Fibroblast of lung (primary cell): Measurements from ENCODE around the gene IKBKE. TPM values are rescaled to one million over a fixed set of nuclear protein-coding genes. Genes with fewer than 3 reads are reported as not detected.

Source experiments
- DNase-seq, 2 donors: peaks; one replicate each; pipeline versions ENCODE4 v3.0.0 to v3.0.0-alpha.2; 2010; ENCODE audit warnings: low read depth in 2 of 2
- H2AFZ ChIP-seq: 2 replicates; pipeline ENCODE4 v1.5.1; 2012; ENCODE audit warnings: low read length, control low read depth, inconsistent platforms
- H3K27ac ChIP-seq: 2 replicates; pipeline ENCODE4 v1.5.1; 2011; ENCODE audit warnings: low read length, control low read depth; ENCODE audit not compliant: insufficient read depth
- H3K27me3 ChIP-seq: 2 replicates; pipeline ENCODE4 v1.5.1; 2011; ENCODE audit warnings: mild to moderate bottlenecking, low read length; ENCODE audit not compliant: control insufficient read depth, insufficient read depth
- H3K36me3 ChIP-seq: 2 replicates; pipeline ENCODE4 v1.5.1; 2011; ENCODE audit warnings: low read length; ENCODE audit not compliant: control insufficient read depth, insufficient read depth
- H3K4me1 ChIP-seq: 2 replicates; pipeline ENCODE4 v1.5.1; 2011; ENCODE audit warnings: low read length; ENCODE audit not compliant: control insufficient read depth, insufficient read depth; ENCODE audit errors: extremely low read depth
- H3K4me2 ChIP-seq: 2 replicates; pipeline ENCODE4 v1.5.1; 2011; ENCODE audit warnings: low read length, control low read depth; ENCODE audit not compliant: insufficient read depth; ENCODE audit errors: extremely low read depth
- H3K4me3 ChIP-seq, 4 experiments: fragments of 200-600 bp in 1 of 4; sonication (generic) in 1 of 4; replicated peaks in 1 of 4; 2 replicates each; pipeline ENCODE4 v1.5.1; 2011 to 2016; ENCODE audit warnings: low read length in 4 of 4, low read depth in 3 of 4, mild to moderate bottlenecking in 3 of 4, control low read depth in 2 of 4, inconsistent platforms in 1 of 4, mixed read lengths in 1 of 4; ENCODE audit not compliant: insufficient read depth in 1 of 4; ENCODE audit errors: control extremely low read depth in 1 of 4
- H3K79me2 ChIP-seq: 2 replicates; pipeline ENCODE4 v1.5.1; 2012; ENCODE audit warnings: mild to moderate bottlenecking, low read length, inconsistent platforms; ENCODE audit not compliant: control insufficient read depth, insufficient read depth
- H3K9ac ChIP-seq: 2 replicates; pipeline ENCODE4 v1.5.1; 2011; ENCODE audit warnings: mild to moderate bottlenecking, low read length, control low read depth; ENCODE audit not compliant: insufficient read depth
- H3K9me3 ChIP-seq: 2 replicates; pipeline ENCODE4 v1.5.1; 2012; ENCODE audit warnings: low read depth, low read length; ENCODE audit not compliant: control insufficient read depth, insufficient read depth
- H4K20me1 ChIP-seq: 2 replicates; pipeline ENCODE4 v1.5.1; 2011; ENCODE audit warnings: low read length; ENCODE audit not compliant: control insufficient read depth, insufficient read depth; ENCODE audit errors: extremely low read depth
- EZH2 ChIP-seq: IDR thresholded peaks from 2 replicates; pipeline ENCODE4 v1.5.1; 2012; ENCODE audit warnings: low read length, control low read depth, mild to moderate bottlenecking; ENCODE audit errors: missing control alignments
- polyA plus RNA-seq, 2 donors: library from polyadenylated mRNA; depleted of rRNA in 1 of 2; stranded (reverse) in 1 of 2; unstranded in 1 of 2; fragments of >200 nt; gene quantifications; 2 replicates each; pipeline ENCODE4 v1.2.1, GENCODE V29; 2011 to 2012; ENCODE audit warnings: missing spikeins in 1 of 2
- total RNA-seq: library from RNA; depleted of rRNA; stranded (reverse); fragments of >200 nt; gene quantifications from 2 replicates; pipeline ENCODE4 v1.2.1, GENCODE V29; 2014
- TF ChIP-seq, protein P1 (sequence below), 2 donors: IDR thresholded peaks in 1 of 2; conservative IDR thresholded peaks in 1 of 2; 1 replicate in 1 of 2; 2 replicates in 1 of 2; pipeline ENCODE4 v1.5.1; 2011 to 2012; ENCODE audit warnings: low read length in 2 of 2, control low read depth in 1 of 2, inconsistent platforms in 1 of 2, low read depth in 1 of 2, mild to moderate bottlenecking in 1 of 2

The IKBKE gene
- total and polyA plus RNA-seq, 2 donors (not counting 1 experiment from before 2014, with no cell fraction given): 9.6 to 12.4 TPM

DNA sequence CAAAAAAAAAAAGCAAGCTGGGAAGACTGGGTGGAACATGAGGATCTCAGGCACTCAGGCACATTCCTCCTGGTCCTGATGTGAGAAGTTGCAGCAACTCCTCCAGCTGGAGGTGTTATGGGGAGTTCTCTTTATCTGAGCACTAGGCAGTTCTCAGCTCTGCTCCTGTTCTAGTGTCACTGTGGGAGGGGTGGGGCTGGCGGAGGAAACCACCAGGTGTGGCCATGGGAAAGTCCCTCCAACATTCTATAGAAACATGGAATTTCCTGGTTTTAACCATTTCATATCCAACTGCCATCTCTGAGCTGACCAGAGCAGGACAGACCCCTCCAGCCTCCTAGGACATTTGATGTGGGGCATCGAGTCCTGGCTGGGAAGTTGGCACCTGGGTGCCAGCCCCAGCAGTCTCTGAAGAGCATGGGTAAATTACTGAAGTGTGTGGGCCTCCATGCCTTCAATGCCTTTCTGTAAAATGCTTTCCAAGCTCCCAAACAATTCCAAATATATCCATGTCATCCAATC is 804 bp upstream of the IKBKE start:
- H3K27me3 ChIP-seq: no peaks in the 10 kb centered on the region
- no peak overlapping the region for H3K9ac ChIP-seq
- H3K4me3 ChIP-seq: no peak overlapping the region
- TF ChIP-seq, protein P1, sequence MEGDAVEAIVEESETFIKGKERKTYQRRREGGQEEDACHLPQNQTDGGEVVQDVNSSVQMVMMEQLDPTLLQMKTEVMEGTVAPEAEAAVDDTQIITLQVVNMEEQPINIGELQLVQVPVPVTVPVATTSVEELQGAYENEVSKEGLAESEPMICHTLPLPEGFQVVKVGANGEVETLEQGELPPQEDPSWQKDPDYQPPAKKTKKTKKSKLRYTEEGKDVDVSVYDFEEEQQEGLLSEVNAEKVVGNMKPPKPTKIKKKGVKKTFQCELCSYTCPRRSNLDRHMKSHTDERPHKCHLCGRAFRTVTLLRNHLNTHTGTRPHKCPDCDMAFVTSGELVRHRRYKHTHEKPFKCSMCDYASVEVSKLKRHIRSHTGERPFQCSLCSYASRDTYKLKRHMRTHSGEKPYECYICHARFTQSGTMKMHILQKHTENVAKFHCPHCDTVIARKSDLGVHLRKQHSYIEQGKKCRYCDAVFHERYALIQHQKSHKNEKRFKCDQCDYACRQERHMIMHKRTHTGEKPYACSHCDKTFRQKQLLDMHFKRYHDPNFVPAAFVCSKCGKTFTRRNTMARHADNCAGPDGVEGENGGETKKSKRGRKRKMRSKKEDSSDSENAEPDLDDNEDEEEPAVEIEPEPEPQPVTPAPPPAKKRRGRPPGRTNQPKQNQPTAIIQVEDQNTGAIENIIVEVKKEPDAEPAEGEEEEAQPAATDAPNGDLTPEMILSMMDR (conservative IDR thresholded peaks at IDR 0.05 in 1 of 2, IDR thresholded peaks at IDR 0.05 in 1 of 2; ENCODE audit: low read depth in 1 of 2, low read length in 2 of 2): no peak
- no peak for TF ChIP-seq EZH2
- H3K9me3 ChIP-seq: no peaks in the 10 kb centered on the region
- H4K20me1 ChIP-seq: no peaks in the 10 kb centered on the region
- H3K4me2 ChIP-seq: peak overlapping the region; percentile 77
- peaks cover 28% of the 10 kb centered on the region for H3K4me1 ChIP-seq
- H3K27ac ChIP-seq: peak overlapping the region; percentile 21
- H3K79me2 ChIP-seq: no peaks in the 10 kb centered on the region
- H3K36me3 ChIP-seq: peaks cover 5% of the 10 kb centered on the region
- DNase-seq: no peak
- H2AFZ ChIP-seq: peak overlapping the region; percentile 49

DNA sequence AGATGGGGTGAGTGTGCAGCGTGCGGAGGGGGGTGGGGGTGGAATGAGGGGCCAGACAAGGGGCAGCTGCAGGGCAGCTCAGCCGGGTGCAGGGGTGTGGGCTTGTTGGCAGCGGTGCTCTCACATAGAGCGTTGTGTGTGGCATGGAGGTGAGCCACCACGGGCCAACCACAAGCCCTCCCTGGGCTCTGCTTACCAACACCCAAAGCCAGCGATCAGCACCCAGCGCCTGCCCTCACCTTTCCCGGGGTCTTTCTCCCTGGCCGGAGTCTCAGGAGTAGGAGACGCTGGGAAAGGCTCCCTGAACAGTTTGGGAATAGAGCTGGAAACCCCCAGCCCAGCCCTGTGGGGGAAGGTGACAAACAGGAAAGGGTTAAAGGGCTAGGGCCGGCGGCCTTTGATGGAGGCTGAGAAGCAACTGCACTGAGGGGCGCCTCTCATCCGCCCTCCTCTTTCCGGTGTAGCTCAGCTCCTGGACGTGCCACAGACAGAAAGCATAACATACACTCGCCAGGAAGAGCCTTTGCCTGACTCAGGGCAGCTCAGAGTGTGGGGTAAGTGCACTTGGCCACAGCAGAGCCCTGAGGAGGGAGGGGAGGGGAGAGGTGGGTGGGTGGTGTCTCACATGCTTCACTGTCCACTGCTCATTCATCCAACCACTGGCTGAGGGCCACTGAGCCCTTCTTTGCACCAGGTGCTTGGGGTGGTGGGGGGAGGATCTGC is 577 bp downstream of the IKBKE start:
- TF ChIP-seq EZH2: no peak
- TF ChIP-seq, protein P1 (conservative IDR thresholded peaks at IDR 0.05 in 1 of 2, IDR thresholded peaks at IDR 0.05 in 1 of 2; ENCODE audit: low read depth in 1 of 2, low read length in 2 of 2): no peak
- Histone ChIP-seq H3K9ac (peak overlapping the region; percentile 76), H3K79me2 (no peaks in the 10 kb centered on the region), H3K36me3 (peaks cover 8% of the 10 kb centered on the region), H2AFZ (peak overlapping the region; percentile 49), H3K4me2 (peak overlapping the region; percentile 77), H3K27me3 (no peaks in the 10 kb centered on the region), H4K20me1 (no peaks in the 10 kb centered on the region), H3K4me1 (peaks cover 22% of the 10 kb centered on the region), H3K27ac (peak overlapping the region; percentile 21), H3K9me3 (no peaks in the 10 kb centered on the region), H3K4me3 (peak overlapping the region; percentile 77 to 93 (median 84))
- DNase-seq: peak; percentile 61 to 89

DNA sequence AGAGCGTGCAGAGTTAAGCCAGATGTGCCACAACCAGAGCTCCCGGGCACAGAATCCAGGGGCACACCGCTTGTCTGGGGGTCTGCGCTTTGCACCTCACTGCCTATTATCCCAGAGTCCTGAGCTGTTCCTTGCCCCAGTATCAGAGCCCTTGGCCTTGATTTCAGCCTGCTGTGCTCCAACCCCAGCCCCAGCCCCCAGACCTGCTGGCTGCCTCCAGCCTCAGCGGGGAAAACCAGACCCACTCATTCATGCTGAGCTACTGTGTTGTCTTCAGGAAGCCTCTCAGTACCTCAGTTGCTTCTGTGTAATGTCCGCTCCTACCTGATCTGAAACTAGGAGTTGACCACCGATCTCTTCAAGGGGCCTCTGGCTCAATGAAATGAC is 1.1 kb downstream of the IKBKE start:
- Histone ChIP-seq H3K27ac (no peak overlapping the region), H2AFZ (no peak overlapping the region), H3K79me2 (no peaks in the 10 kb centered on the region), H4K20me1 (no peaks in the 10 kb centered on the region), H3K9me3 (no peaks in the 10 kb centered on the region), H3K9ac (no peak overlapping the region), H3K36me3 (peaks cover 11% of the 10 kb centered on the region), H3K27me3 (no peaks in the 10 kb centered on the region), H3K4me3 (peak overlapping the region in 2 of 4 experiments; percentile 77 to 84), H3K4me1 (peaks cover 22% of the 10 kb centered on the region), H3K4me2 (peak overlapping the region; percentile 2)
- DNase-seq: no peak
- TF ChIP-seq, protein P1 (conservative IDR thresholded peaks at IDR 0.05 in 1 of 2, IDR thresholded peaks at IDR 0.05 in 1 of 2; ENCODE audit: low read depth in 1 of 2, low read length in 2 of 2): no peak
- TF ChIP-seq EZH2: no peak
